Astrocyte (in vitro differentiated cells and primary cell): ENCODE results near the gene DHRS12.

Experiments
- EZH2 ChIP-seq: IDR thresholded peaks from 2 replicates; pipeline ENCODE4 v1.6.1; 2012; ENCODE audit warnings: mild to moderate bottlenecking, low read length, inconsistent platforms; ENCODE audit not compliant: insufficient read depth
- TF ChIP-seq, protein P1 (sequence below): IDR thresholded peaks from 2 replicates; pipeline ENCODE4 v1.5.1; 2011; ENCODE audit warnings: low read depth, mild to moderate bottlenecking, inconsistent platforms, low read length, moderate library complexity; ENCODE audit not compliant: insufficient read depth

DNA sequence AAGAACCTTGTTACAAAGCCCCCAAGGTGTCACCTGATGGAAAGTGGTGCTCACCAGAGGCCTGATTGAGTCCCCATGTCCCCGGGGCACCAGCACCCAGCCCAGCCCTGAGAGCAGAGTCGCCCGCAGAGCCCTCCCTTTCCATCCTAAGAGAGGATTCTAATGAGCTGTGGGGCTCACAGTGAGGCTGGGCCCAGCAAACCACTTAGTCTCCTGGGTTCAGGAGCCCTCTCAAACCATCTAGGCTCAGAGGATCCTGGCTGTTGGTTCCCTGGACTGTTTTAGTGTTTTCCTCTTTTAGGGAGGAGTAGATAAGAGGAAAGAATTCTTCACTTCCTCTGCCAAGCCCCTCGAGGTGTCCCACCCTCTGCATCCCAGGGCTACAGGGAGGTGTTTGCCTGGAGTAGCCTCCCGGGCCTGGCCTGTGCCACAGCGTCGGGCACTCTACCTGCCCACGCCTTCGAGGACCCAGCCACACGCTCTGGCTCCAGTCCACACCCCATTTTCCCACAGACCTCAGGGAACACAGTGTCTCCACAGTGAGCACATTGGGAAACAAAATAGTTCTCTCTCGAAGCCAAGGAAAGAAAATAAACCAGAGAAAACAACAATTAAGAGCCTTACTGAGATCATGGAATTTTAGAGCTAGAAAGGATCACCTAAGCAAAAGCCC lies 34.4 kb downstream of the DHRS12 start:
- TF ChIP-seq, protein P1, sequence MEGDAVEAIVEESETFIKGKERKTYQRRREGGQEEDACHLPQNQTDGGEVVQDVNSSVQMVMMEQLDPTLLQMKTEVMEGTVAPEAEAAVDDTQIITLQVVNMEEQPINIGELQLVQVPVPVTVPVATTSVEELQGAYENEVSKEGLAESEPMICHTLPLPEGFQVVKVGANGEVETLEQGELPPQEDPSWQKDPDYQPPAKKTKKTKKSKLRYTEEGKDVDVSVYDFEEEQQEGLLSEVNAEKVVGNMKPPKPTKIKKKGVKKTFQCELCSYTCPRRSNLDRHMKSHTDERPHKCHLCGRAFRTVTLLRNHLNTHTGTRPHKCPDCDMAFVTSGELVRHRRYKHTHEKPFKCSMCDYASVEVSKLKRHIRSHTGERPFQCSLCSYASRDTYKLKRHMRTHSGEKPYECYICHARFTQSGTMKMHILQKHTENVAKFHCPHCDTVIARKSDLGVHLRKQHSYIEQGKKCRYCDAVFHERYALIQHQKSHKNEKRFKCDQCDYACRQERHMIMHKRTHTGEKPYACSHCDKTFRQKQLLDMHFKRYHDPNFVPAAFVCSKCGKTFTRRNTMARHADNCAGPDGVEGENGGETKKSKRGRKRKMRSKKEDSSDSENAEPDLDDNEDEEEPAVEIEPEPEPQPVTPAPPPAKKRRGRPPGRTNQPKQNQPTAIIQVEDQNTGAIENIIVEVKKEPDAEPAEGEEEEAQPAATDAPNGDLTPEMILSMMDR: no peak
- no peak for TF ChIP-seq EZH2
